H1 (cell line): Measurements from ENCODE around the gene SLC12A8. TPM values are rescaled to one million over a fixed set of nuclear protein-coding genes. Genes with fewer than 3 reads are reported as not detected.

Experiments used
- CTCF ChIA-PET: fragments of 300-600 bp; sonication (Branson Sonifier 250); formaldehyde crosslinking; loops from one replicate; lab custom pipeline; 2021; ENCODE audit not compliant: partially characterized antibody; lab: Charles Lee
- POLR2A ChIA-PET: fragments of 300-600 bp; sonication (Branson Sonifier 250); formaldehyde crosslinking; loops from one replicate; lab custom pipeline; 2021; ENCODE audit warnings: inconsistent platforms; ENCODE audit not compliant: partially characterized antibody; lab: Charles Lee
- DNase-seq, 2 experiments: peaks; one replicate each; pipeline versions ENCODE4 v3.0.0 to v3.0.0-alpha.2; 2010 to 2022; ENCODE audit warnings: low spot score in 2 of 2, low read depth in 1 of 2, mixed read lengths in 1 of 2
- FAIRE-seq: peaks from 2 replicates; lab custom pipeline; 2011; peaks lifted over from hg19 to GRCh38; lab: Jason Lieb, UNC
- H2AFZ ChIP-seq: 2 replicates; pipeline ENCODE4 v1.8.1; 2012; ENCODE audit warnings: low read length, inconsistent platforms
- H2AK5ac ChIP-seq: 2 replicates; pipeline ENCODE4 v1.6.1; 2013; ENCODE audit warnings: low read depth, low read length
- H2BK120ac ChIP-seq: replicated peaks from 2 replicates; pipeline ENCODE3; 2013; ENCODE audit warnings: low read depth, low read length, inconsistent platforms
- H2BK12ac ChIP-seq: 2 replicates; pipeline ENCODE4 v1.6.1; 2013; ENCODE audit warnings: low read depth, low read length
- H2BK15ac ChIP-seq: 2 replicates; pipeline ENCODE4 v1.6.1; 2013; ENCODE audit warnings: low read length
- H2BK20ac ChIP-seq: 2 replicates; pipeline ENCODE4 v1.6.1; 2013; ENCODE audit warnings: low read length
- H2BK5ac ChIP-seq: 2 replicates; pipeline ENCODE4 v1.6.1; 2013; ENCODE audit warnings: low read depth, low read length
- H3K14ac ChIP-seq: 2 replicates; pipeline ENCODE4 v1.6.1; 2013; ENCODE audit warnings: inconsistent platforms; ENCODE audit not compliant: insufficient read length
- H3K18ac ChIP-seq: 2 replicates; pipeline ENCODE4 v1.6.1; 2013; ENCODE audit warnings: low read length; ENCODE audit errors: extremely low read depth
- H3K23ac ChIP-seq: 2 replicates; pipeline ENCODE4 v1.6.1; 2013; ENCODE audit warnings: inconsistent platforms; ENCODE audit not compliant: insufficient read length
- H3K23me2 ChIP-seq: 2 replicates; pipeline ENCODE4 v1.6.1; 2013; ENCODE audit warnings: low read depth, low read length
- H3K27ac ChIP-seq: 2 replicates; pipeline ENCODE4 v1.6.1; 2011; ENCODE audit warnings: low read depth, low read length, inconsistent platforms
- H3K27me3 ChIP-seq, 4 experiments: replicated peaks in 1 of 4; 1 replicate in 1 of 4; 2 replicates in 3 of 4; pipeline versions ENCODE4 v1.6.1 to v1.8.1; 2011 to 2013; ENCODE audit warnings: low read length in 3 of 4, mild to moderate bottlenecking in 3 of 4, inconsistent platforms in 2 of 4, mixed read lengths in 2 of 4, moderate library complexity in 1 of 4; ENCODE audit not compliant: control insufficient read depth in 3 of 4, insufficient read depth in 3 of 4; ENCODE audit errors: extremely low read depth in 1 of 4
- H3K36me3 ChIP-seq, 4 experiments: 2 replicates each; pipeline versions ENCODE4 v1.6.1 to v1.8.1; 2011 to 2013; ENCODE audit warnings: mild to moderate bottlenecking in 4 of 4, low read length in 3 of 4, moderate library complexity in 2 of 4, control low read depth in 1 of 4, inconsistent platforms in 1 of 4; ENCODE audit not compliant: insufficient read depth in 4 of 4, control insufficient read depth in 2 of 4
- H3K4ac ChIP-seq: replicated peaks from 2 replicates; pipeline ENCODE3; 2013; ENCODE audit warnings: low read length, low read depth, mixed read lengths, inconsistent platforms; ENCODE audit not compliant: insufficient read length
- H3K4me1 ChIP-seq, 4 experiments: replicated peaks in 1 of 4; 1 replicate in 1 of 4; 2 replicates in 3 of 4; pipeline versions ENCODE4 v1.6.1 to v1.8.1; 2011 to 2013; ENCODE audit warnings: low read length in 3 of 4, inconsistent platforms in 2 of 4, mixed read lengths in 1 of 4; ENCODE audit not compliant: insufficient read depth in 4 of 4, control insufficient read depth in 3 of 4
- H3K4me2 ChIP-seq, 2 experiments: 2 replicates each; pipeline versions ENCODE4 v1.6.1 to v1.8.1; 2011 to 2013; ENCODE audit warnings: low read depth in 2 of 2, low read length in 2 of 2, control low read depth in 1 of 2, inconsistent platforms in 1 of 2, mild to moderate bottlenecking in 1 of 2; ENCODE audit not compliant: insufficient read depth in 1 of 2
- H3K4me3 ChIP-seq, 4 experiments: fragments of 200-600, 300-600 bp in 1 of 4; sonication (generic), shearing (Covaris generic), sonication (Bioruptor Twin) in 1 of 4; 2 replicates each; pipeline versions ENCODE4 v1.5.1 to v1.8.1; 2011 to 2016; ENCODE audit warnings: low read length in 4 of 4, low read depth in 3 of 4, control low read depth in 2 of 4, inconsistent platforms in 2 of 4, mild to moderate bottlenecking in 2 of 4, mixed read lengths in 1 of 4, moderate library complexity in 1 of 4; ENCODE audit not compliant: insufficient read depth in 2 of 4; ENCODE audit errors: extremely low read depth in 1 of 4
- H3K56ac ChIP-seq: replicated peaks from 2 replicates; pipeline ENCODE3; 2013; ENCODE audit warnings: low read depth, mild to moderate bottlenecking, mixed read lengths, low read length, inconsistent platforms; ENCODE audit not compliant: insufficient read length
- H3K79me1 ChIP-seq: 2 replicates; pipeline ENCODE4 v1.6.1; 2013; ENCODE audit warnings: low read depth, low read length, control low read depth
- H3K79me2 ChIP-seq, 2 experiments: 2 replicates each; pipeline versions ENCODE4 v1.6.1 to v1.8.1; 2012 to 2013; ENCODE audit warnings: low read length in 2 of 2, mild to moderate bottlenecking in 2 of 2, inconsistent platforms in 1 of 2; ENCODE audit not compliant: insufficient read depth in 2 of 2, control insufficient read depth in 1 of 2
- H3K9ac ChIP-seq, 4 experiments: replicated peaks in 1 of 4; 1 replicate in 1 of 4; 2 replicates in 3 of 4; pipeline versions ENCODE4 v1.6.1 to v1.8.1; 2011 to 2013; ENCODE audit warnings: low read depth in 3 of 4, low read length in 3 of 4, control low read depth in 2 of 4, mild to moderate bottlenecking in 2 of 4, moderate library complexity in 2 of 4, inconsistent platforms in 1 of 4; ENCODE audit errors: extremely low read depth in 1 of 4
- H3K9me3 ChIP-seq, 2 experiments: 2 replicates each; pipeline versions ENCODE4 v1.6.1 to v1.8.1; 2012 to 2013; ENCODE audit warnings: mild to moderate bottlenecking in 2 of 2, moderate library complexity in 2 of 2, control low read depth in 1 of 2, inconsistent platforms in 1 of 2, low read depth in 1 of 2, low read length in 1 of 2, mixed read lengths in 1 of 2; ENCODE audit not compliant: insufficient read depth in 2 of 2
- H4K20me1 ChIP-seq, 2 experiments: replicated peaks in 1 of 2; 2 replicates each; pipeline versions ENCODE3 to v1.8.1; 2011 to 2013; ENCODE audit warnings: inconsistent platforms in 2 of 2, low read length in 2 of 2, mild to moderate bottlenecking in 1 of 2; ENCODE audit not compliant: insufficient read depth in 2 of 2, control insufficient read depth in 1 of 2
- H4K5ac ChIP-seq: 2 replicates; pipeline ENCODE4 v1.6.1; 2013; ENCODE audit warnings: low read length, low read depth, mixed read lengths, inconsistent platforms; ENCODE audit not compliant: insufficient read length
- H4K8ac ChIP-seq: 2 replicates; pipeline ENCODE4 v1.8.0; 2013; ENCODE audit warnings: mild to moderate bottlenecking, moderate library complexity, low read length, inconsistent platforms; ENCODE audit not compliant: insufficient read depth; ENCODE audit errors: extremely low read depth
- H4K91ac ChIP-seq: replicated peaks from 2 replicates; pipeline ENCODE3; 2013; ENCODE audit warnings: low read length, mixed read lengths, inconsistent platforms; ENCODE audit not compliant: insufficient read length
- CBX5 ChIP-seq: fragments of 300-800, 300-1000 bp; sonication (generic); IDR thresholded peaks from 2 replicates; pipeline ENCODE4 v1.7.1; 2016; ENCODE audit warnings: antibody characterized with exemption, low read length, low read depth
- CREB1 ChIP-seq: IDR thresholded peaks from 2 replicates; pipeline ENCODE4 v1.6.1; 2012; ENCODE audit warnings: inconsistent platforms
- WGBS, 2 experiments: shearing (Covaris generic) in 1 of 2; methylation state at CpG; one replicate each; pipeline versions ENCODE4 v1.1.6 to v1.1.7; 2013 to 2015; ENCODE audit warnings: low lambda C conversion rate in 2 of 2, mixed read lengths in 2 of 2, inconsistent platforms in 1 of 2, low coverage in 1 of 2, missing lambda C conversion rate in 1 of 2; ENCODE audit not compliant: insufficient replicate concordance in 2 of 2, insufficient coverage in 1 of 2, insufficient read length in 1 of 2; ENCODE audit errors: extremely low coverage in 1 of 2, missing lambda C conversion rate in 1 of 2; 5-methylcytosine and 5-hydroxymethylcytosine counted together
- polyA plus RNA-seq, 7 experiments: library from polyadenylated mRNA; depleted of rRNA in 3 of 7; stranded (reverse) in 5 of 7; unstranded in 2 of 7; fragments of >200 nt in 5 of 7; fragments of 200-250 nt in 2 of 7; gene quantifications; 1 replicate in 5 of 7; 2 replicates in 1 of 7; 4 replicates in 1 of 7; pipeline versions ENCODE4 v1.2.1 to v1.2.3, GENCODE V29; 2011 to 2013; ENCODE audit warnings: missing spikeins in 2 of 7, mixed read lengths in 2 of 7
- total RNA-seq: library from RNA; stranded (reverse); fragmentation: NEBNext Ultra II Directional; extraction: Animal tissue kit (Norgen Biotek cat#: 25700); gene quantifications from 2 replicates; pipeline ENCODE4 v1.2.1, GENCODE V29; 2021

SLC12A8 gene
- total and polyA plus RNA-seq, 2 of the 8 experiments (the other 6 are each of a cell fraction or from before 2014, with no cell fraction given): 13.7 to 14.4 TPM

DNA sequence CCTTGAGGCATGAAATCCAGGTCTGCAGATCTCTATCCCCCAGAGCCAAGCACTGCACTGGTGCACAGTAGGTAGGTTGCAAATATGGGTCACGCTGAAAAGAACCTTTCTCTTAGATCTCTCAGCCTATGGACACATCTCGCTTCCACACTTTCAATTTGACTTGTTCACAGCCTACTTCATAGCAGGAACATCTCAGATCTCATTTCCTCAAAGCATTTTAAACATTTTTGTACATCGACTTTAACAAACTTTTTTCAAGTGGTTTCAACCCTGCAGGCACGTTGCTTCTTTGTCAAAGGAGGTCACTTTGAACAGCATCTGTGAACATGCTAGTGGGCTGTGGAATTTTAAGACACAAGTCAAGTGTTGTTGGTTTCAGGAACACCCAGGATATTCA lies 76.0 kb downstream of the SLC12A8 start:
- no peaks in the 10 kb centered on the region for H3K79me2 ChIP-seq
- no peak overlapping the region for H3K4me2 ChIP-seq
- no peaks in the 10 kb centered on the region for H3K9me3 ChIP-seq
- H4K91ac ChIP-seq: no peak overlapping the region
- H3K23me2 ChIP-seq: peaks cover 2% of the 10 kb centered on the region; the same call in 1 of the 2 replicates
- H3K56ac ChIP-seq: no peak overlapping the region
- WGBS, 2 experiments: 93% methylated on average over 4 of the region's 4 CpGs; no CpG with 5 or more reads in 1 of the 2 experiments
- no peak overlapping the region for H3K4ac ChIP-seq
- no peak overlapping the region for H2AFZ ChIP-seq
- ChIA-PET POLR2A (no interaction called here), CTCF (interaction anchor here (1.0 to 1.5 kb wide), 3 partner anchors 8 to 14 kb away, joined by 3 to 5 read pairs (median 4); no protein-coding TSS in a partner anchor)
- H2BK15ac ChIP-seq: no peak overlapping the region
- H2BK120ac ChIP-seq: no peak overlapping the region
- no peak for DNase-seq
- no peak overlapping the region for H3K14ac ChIP-seq
- H4K5ac ChIP-seq: no peak overlapping the region
- no peak overlapping the region for H3K9ac ChIP-seq
- H2BK12ac ChIP-seq: no peak overlapping the region
- no peak overlapping the region for H3K18ac ChIP-seq
- H3K23ac ChIP-seq: no peak overlapping the region
- no peaks in the 10 kb centered on the region for H4K20me1 ChIP-seq
- no peak for FAIRE-seq
- TF ChIP-seq CREB1 (no peak), CBX5 (no peak)
- no peak overlapping the region for H4K8ac ChIP-seq
- no peak overlapping the region for H2AK5ac ChIP-seq
- H3K27ac ChIP-seq: no peak overlapping the region
- no peaks in the 10 kb centered on the region for H3K36me3 ChIP-seq
- peaks cover 0 to 6% (median 4%) of the 10 kb centered on the region in 4 experiments; a peak in 4 of 7 replicates for H3K27me3 ChIP-seq
- peaks cover 0 to 9% (median 3%) of the 10 kb centered on the region in 4 experiments; a peak in 3 of 7 replicates for H3K4me1 ChIP-seq
- no peak overlapping the region for H3K4me3 ChIP-seq
- H2BK5ac ChIP-seq: no peak overlapping the region
- H3K79me1 ChIP-seq: no peaks in the 10 kb centered on the region
- H2BK20ac ChIP-seq: no peak overlapping the region
